Suprapubic skin (tissue), 4 donors: ENCODE measurements around the gene MOB3A. TPM values are rescaled to one million over a fixed set of nuclear protein-coding genes. Genes with fewer than 3 reads are reported as not detected.

Source experiments
- DNase-seq, 2 donors: peaks; one replicate each; pipeline ENCODE4 v3.0.0-alpha.2; 2019; ENCODE audit warnings: low spot score in 2 of 2
- H3K27ac ChIP-seq: fragments of 200-600 bp; sonication (generic); one replicate; pipeline ENCODE4 v1.5.1; 2019
- H3K27me3 ChIP-seq: fragments of 200-600 bp; sonication (generic); one replicate; pipeline ENCODE4 v1.5.1; 2019
- H3K36me3 ChIP-seq: fragments of 200-600 bp; sonication (generic); one replicate; pipeline ENCODE4 v1.5.1; 2019
- H3K4me1 ChIP-seq: fragments of 200-600 bp; sonication (generic); one replicate; pipeline ENCODE4 v1.5.1; 2019
- H3K4me3 ChIP-seq: fragments of 200-600 bp; sonication (generic); one replicate; pipeline ENCODE4 v1.5.1; 2019; ENCODE audit warnings: mild to moderate bottlenecking
- H3K9me3 ChIP-seq: fragments of 200-600 bp; sonication (generic); one replicate; pipeline ENCODE4 v1.5.1; 2019
- EP300 ChIP-seq: sonication (generic); formaldehyde crosslinking; IDR thresholded peaks from one replicate; pipeline ENCODE4 v1.6.1; 2017; ENCODE audit warnings: antibody characterized with exemption
- POLR2A ChIP-seq, 2 donors: fragments of 450-650 bp; IDR thresholded peaks; one replicate each; pipeline ENCODE4 v1.6.1; 2017; ENCODE audit warnings: antibody characterized with exemption in 2 of 2, mild to moderate bottlenecking in 2 of 2, moderate library complexity in 2 of 2
- POLR2AphosphoS5 ChIP-seq, 3 donors: sonication (generic); formaldehyde crosslinking; IDR thresholded peaks; one replicate each; pipeline ENCODE4 v1.6.1; 2017; ENCODE audit warnings: antibody characterized with exemption in 3 of 3
- WGBS: methylation state at CpG from one replicate; pipeline ENCODE4 v1.1.5; 2018; 5-methylcytosine and 5-hydroxymethylcytosine counted together
- total RNA-seq, 4 donors: library from RNA; depleted of rRNA; stranded (reverse); fragments of >200 nt; gene quantifications; one replicate each; pipeline ENCODE4 v1.1.0, GENCODE V29; 2016
- TF ChIP-seq, protein P1 (sequence below), 2 donors: fragments of 200-600 bp in 1 of 2; fragments of 450-650 bp in 1 of 2; sonication (generic) in 1 of 2; IDR thresholded peaks; one replicate each; pipeline ENCODE4 v1.5.1; 2016 to 2019; ENCODE audit warnings: antibody characterized with exemption in 2 of 2, mild to moderate bottlenecking in 1 of 2, moderate library complexity in 1 of 2

MOB3A gene
- total RNA-seq, 4 donors from 2014 or later: 23.7 to 29.4 (median 28.1) TPM

DNA sequence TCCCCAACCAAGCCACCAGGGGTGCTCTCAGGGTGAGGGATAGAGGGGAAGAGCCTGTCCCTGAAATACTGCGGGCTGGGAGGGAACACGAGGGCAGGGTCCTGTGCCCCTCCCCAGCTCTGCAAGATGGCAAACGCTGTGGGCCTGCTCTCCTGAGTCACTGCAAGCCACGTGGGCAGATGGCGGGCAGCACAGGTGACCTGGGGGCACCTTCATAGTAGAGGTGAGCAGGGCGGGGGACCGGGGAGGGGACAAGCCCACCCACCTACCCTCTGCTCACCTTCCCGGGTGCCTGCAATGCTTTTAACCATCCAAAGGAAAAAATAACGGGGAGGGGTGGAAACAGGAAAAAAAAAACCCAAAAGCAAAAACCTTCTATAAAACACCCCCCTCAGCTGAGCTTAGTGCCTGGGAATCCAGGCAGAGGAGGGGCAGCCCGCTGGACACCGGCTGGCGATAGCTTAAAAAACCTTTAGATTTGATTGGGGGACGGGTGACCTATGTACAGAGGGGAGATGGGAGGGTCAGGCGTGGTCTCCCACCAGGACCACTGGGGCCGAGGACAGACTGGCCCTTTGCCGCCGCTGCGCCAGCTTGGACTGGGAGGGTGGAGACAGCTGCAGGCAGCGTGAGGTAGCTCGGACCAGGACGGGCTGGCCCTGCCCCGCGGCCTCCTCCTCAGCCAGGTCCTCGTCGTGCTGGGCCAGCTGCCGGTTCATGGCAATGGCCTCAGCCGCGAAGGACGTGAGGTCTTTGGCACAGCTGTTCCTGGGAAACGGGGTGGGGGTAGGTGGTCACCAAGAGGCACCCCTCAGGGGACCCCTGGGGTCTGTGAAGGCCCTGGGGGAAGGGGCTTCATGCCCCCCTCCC lies 56.8 kb downstream of the MOB3A start:
- Histone ChIP-seq H3K27me3 (no peaks in the 10 kb centered on the region), H3K4me3 (no peak overlapping the region), H3K4me1 (peaks cover 56% of the 10 kb centered on the region), H3K27ac (no peak overlapping the region), H3K36me3 (peaks cover 47% of the 10 kb centered on the region), H3K9me3 (peaks cover 6% of the 10 kb centered on the region)
- TF ChIP-seq EP300 (no peak), POLR2AphosphoS5 (IDR thresholded peaks at IDR 0.05) (no peak), POLR2A (IDR thresholded peaks at IDR 0.05) (no peak)
- TF ChIP-seq, protein P1, sequence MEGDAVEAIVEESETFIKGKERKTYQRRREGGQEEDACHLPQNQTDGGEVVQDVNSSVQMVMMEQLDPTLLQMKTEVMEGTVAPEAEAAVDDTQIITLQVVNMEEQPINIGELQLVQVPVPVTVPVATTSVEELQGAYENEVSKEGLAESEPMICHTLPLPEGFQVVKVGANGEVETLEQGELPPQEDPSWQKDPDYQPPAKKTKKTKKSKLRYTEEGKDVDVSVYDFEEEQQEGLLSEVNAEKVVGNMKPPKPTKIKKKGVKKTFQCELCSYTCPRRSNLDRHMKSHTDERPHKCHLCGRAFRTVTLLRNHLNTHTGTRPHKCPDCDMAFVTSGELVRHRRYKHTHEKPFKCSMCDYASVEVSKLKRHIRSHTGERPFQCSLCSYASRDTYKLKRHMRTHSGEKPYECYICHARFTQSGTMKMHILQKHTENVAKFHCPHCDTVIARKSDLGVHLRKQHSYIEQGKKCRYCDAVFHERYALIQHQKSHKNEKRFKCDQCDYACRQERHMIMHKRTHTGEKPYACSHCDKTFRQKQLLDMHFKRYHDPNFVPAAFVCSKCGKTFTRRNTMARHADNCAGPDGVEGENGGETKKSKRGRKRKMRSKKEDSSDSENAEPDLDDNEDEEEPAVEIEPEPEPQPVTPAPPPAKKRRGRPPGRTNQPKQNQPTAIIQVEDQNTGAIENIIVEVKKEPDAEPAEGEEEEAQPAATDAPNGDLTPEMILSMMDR (IDR thresholded peaks at IDR 0.05): no peak
- WGBS: 81% methylated on average over 12 of the region's 30 CpGs
- DNase-seq: peak in 1 of 2 donors; percentile 74

DNA sequence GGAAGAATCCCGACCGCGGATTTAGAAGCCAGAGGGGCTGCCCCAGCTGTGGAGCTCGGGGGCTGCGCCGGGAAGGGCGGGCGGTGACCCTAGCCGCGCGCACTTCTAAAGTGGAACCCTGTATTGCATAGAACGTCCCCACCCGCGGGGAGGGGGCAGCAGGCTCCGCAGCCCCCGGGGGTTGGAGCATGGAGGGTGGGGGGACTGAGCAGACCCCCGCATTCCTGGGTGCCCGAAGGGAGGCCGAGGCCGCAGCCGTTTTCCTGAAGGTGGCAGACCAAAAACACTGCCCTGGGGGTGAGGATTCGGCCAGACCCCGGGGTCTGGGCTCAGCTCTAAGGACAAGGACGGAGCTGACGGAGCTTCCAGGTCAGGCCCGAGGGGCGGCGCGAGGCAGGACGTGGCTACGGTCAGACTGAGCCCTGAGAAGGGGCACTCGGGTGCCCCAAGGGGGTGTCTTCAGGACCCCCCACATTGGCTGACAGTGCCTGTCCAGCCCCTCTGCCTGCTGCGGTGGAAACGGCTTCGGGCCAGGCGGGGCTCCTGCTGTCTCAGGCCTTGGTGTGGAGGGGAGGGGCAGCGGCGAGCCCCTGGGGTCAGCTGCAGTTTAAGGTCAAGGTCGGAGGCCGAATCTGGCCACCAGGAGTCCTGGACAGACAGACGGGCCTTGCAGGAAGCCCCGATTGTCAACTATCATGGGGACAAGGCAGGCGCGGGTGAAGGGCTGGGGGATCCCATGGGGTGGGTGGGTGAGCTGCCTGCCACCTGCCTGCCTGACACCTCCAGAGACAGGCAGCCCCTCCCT lies 57.6 kb downstream of the MOB3A start:
- Histone ChIP-seq H3K4me3 (no peak overlapping the region), H3K4me1 (peaks cover 56% of the 10 kb centered on the region), H3K36me3 (peaks cover 45% of the 10 kb centered on the region), H3K27ac (no peak overlapping the region), H3K27me3 (no peaks in the 10 kb centered on the region), H3K9me3 (peaks cover 6% of the 10 kb centered on the region)
- TF ChIP-seq, protein P1 (IDR thresholded peaks at IDR 0.05): no peak
- TF ChIP-seq POLR2AphosphoS5 (IDR thresholded peaks at IDR 0.05) (no peak), POLR2A (IDR thresholded peaks at IDR 0.05) (no peak), EP300 (no peak)
- 92% methylated on average over 29 of the region's 44 CpGs for WGBS
- DNase-seq: peak; percentile 67 to 79

DNA sequence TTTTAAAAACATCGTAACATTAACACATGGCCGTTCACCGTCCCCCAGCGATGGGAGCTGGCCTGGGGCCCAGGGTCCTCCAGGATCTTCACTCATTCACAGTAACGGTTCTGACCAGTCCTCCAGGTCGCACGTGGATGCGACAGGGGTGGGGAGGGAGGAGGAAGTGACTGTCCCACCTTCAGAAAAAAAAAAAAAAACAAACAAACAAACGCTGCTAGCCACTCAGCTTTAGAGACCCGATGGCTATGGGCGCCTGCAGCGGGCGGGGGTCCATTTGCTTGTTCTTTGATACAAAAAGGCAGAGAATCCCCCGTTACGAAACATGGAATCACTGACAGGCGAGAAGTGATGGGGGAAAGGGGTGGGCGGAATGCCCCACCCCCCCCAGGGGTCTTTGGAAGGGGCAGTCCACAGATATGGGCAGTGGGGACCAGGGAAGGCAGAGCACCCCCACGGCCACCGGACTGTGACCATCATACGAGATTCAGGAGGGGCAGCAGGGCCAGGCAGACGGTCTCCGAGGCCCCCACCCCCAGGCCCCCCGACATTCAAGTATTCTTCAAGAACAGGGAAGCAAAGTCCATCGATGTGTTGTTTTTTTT lies 58.4 kb downstream of the MOB3A start:
- no peak overlapping the region for H3K4me3 ChIP-seq
- DNase-seq: peak in 1 of 2 donors; percentile 73
- 76% methylated on average over 24 of the region's 24 CpGs for WGBS
- peaks cover 38% of the 10 kb centered on the region for H3K36me3 ChIP-seq
- H3K27ac ChIP-seq: no peak overlapping the region
- peaks cover 56% of the 10 kb centered on the region for H3K4me1 ChIP-seq
- TF ChIP-seq POLR2A (IDR thresholded peaks at IDR 0.05) (no peak), EP300 (no peak), POLR2AphosphoS5 (IDR thresholded peaks at IDR 0.05) (no peak)
- TF ChIP-seq, protein P1 (IDR thresholded peaks at IDR 0.05): no peak
- peaks cover 6% of the 10 kb centered on the region for H3K9me3 ChIP-seq
- H3K27me3 ChIP-seq: no peaks in the 10 kb centered on the region

DNA sequence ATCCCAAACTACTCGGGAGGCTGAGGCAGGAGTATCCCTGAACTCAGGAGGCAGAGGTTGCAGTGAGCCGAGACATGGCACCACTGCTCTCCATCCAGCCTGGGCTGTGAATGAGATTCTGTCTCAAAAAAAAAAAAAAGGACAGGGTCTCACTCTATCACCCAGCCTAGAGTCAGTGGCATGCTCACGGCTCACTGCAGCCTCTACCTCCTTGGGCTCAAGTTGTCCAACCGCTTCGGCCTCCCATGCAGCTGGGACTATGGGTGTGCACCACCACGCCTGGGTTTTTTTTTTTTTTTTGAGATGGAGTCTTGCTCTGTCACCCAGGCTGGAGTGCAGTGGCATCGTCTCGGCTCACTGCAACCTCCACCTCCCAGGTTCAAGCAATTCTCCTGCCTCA lies 59.7 kb downstream of the MOB3A start:
- Histone ChIP-seq H3K27me3 (no peaks in the 10 kb centered on the region), H3K4me1 (peaks cover 57% of the 10 kb centered on the region), H3K27ac (no peak overlapping the region), H3K36me3 (peaks cover 35% of the 10 kb centered on the region), H3K4me3 (no peak overlapping the region), H3K9me3 (peaks cover 6% of the 10 kb centered on the region)
- WGBS: 90% methylated on average over 8 of the region's 8 CpGs
- TF ChIP-seq POLR2A (IDR thresholded peaks at IDR 0.05): no peak
- TF ChIP-seq, protein P1 (IDR thresholded peaks at IDR 0.05): no peak
- no peak for TF ChIP-seq POLR2AphosphoS5 (IDR thresholded peaks at IDR 0.05)
- no peak for TF ChIP-seq EP300
- no peak for DNase-seq
